Prostate gland (tissue), 2 donors: ENCODE measurements around the gene G6PC2.

Experiments used
- POLR2A ChIP-seq: fragments of 450-650 bp; IDR thresholded peaks from one replicate; pipeline ENCODE4 v1.6.1; 2016; ENCODE audit warnings: antibody characterized with exemption, mild to moderate bottlenecking
- POLR2AphosphoS5 ChIP-seq: sonication (generic); formaldehyde crosslinking; IDR thresholded peaks from one replicate; pipeline ENCODE4 v1.6.1; 2017; ENCODE audit warnings: antibody characterized with exemption
- TF ChIP-seq, protein P1 (sequence below), 4 experiments: fragments of 200-600 bp in 2 of 4; fragments of 450-650 bp in 2 of 4; sonication (generic) in 2 of 4; IDR thresholded peaks; 1 replicate in 3 of 4; 2 replicates in 1 of 4; pipeline ENCODE4 v1.5.1; 2016 to 2019; ENCODE audit warnings: antibody characterized with exemption in 4 of 4, mild to moderate bottlenecking in 2 of 4, moderate library complexity in 2 of 4

DNA sequence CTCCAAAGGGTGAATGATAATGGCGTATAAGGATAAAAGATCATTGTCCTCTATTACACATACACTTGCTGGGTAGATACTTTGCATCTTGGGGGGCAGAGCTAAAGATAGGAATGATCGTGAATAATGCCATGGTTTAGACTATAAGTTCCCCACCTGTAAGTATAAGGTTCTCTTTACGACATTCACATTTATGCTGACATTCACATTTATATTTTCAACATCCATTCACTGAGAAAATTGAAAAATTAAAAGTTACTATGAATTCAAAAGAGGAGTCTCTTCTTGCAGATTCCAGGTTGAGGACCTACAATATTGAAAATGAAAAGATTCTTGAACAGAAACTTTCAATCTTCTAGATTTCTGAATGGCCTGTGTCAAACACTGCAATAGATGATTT, 8.8 kb upstream of the G6PC2 start:
- TF ChIP-seq, protein P1, sequence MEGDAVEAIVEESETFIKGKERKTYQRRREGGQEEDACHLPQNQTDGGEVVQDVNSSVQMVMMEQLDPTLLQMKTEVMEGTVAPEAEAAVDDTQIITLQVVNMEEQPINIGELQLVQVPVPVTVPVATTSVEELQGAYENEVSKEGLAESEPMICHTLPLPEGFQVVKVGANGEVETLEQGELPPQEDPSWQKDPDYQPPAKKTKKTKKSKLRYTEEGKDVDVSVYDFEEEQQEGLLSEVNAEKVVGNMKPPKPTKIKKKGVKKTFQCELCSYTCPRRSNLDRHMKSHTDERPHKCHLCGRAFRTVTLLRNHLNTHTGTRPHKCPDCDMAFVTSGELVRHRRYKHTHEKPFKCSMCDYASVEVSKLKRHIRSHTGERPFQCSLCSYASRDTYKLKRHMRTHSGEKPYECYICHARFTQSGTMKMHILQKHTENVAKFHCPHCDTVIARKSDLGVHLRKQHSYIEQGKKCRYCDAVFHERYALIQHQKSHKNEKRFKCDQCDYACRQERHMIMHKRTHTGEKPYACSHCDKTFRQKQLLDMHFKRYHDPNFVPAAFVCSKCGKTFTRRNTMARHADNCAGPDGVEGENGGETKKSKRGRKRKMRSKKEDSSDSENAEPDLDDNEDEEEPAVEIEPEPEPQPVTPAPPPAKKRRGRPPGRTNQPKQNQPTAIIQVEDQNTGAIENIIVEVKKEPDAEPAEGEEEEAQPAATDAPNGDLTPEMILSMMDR (IDR thresholded peaks at IDR 0.05) = no peak
- TF ChIP-seq POLR2A = no peak
- no peak for TF ChIP-seq POLR2AphosphoS5
